GM19240 (cell line): Measurements from ENCODE around the gene MSLN.
A peak's percentile ranks its signal among the peaks of the same experiment; 100 is the strongest.
"Not testable (repeated sequence)": the region's sequence is repeated elsewhere in the genome, so short reads cannot be mapped to it uniquely, and the experiment has no call there.

Experiments used
- DNase-seq: peaks from one replicate; pipeline ENCODE4 v3.0.0; 2011; ENCODE audit warnings: low spot score; ENCODE audit not compliant: insufficient read length

MSLN gene

GRCh38 chr16:774086-775001 lies 13.8 kb downstream of the MSLN start:
- no peak for DNase-seq

- no peak for DNase-seq
Observed at GRCh38 chr16:775236-775796, 14.8 kb downstream of the MSLN start.

GRCh38 chr16:776298-776697 lies 15.8 kb downstream of the MSLN start:
- DNase-seq = not testable (repeated sequence)

DNA sequence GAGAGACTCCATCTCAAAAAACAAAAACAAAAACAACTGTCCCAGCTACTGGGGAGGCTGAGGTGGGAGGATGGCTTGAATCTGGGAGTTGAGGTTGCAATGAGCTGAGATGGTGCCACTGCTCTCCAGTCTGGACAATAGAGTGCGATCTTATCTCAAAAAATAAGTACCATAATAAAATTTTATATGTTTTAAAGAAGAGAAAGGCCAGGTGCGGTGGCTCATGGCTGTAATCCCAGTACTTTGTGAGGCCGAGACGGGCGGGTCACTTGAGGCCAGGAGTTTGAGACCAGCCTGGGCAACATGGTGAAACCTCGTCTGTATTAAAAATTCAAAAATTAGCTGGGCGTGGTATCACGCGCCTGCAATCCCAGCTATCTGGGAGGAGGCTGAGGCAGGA lies 16.3 kb downstream of the MSLN start:
- DNase-seq = no peak

GRCh38 chr16:777826-778225 lies 17.3 kb downstream of the MSLN start:
- DNase-seq = no peak

GRCh38 chr16:778447-778846 lies 17.9 kb downstream of the MSLN start:
- DNase-seq = no peak

- no peak for DNase-seq
Observed at GRCh38 chr16:778909-779527, 18.5 kb downstream of the MSLN start.

- DNase-seq = no peak
Observed at GRCh38 chr16:779561-779960, 19.0 kb downstream of the MSLN start.

DNA sequence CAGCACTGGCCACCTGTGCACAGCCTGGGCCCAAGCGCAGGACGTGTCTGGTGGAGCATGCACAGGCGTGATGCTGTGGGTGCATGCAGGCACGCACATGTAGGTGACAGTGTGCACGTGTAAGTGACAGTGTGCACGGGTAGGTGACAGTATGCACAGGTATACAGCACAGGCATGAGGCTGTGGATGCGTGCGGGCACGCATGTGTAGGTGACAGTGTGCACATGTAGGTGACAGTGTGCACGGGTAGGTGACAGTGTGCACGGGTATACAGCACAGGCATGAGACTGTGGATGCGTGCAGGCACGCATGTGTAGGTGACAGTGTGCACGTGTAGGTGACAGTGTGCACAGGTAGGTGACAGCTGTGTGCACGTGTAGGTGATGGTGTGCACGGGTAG lies 19.8 kb downstream of the MSLN start:
- no peak for DNase-seq

GRCh38 chr16:781346-782010 lies 20.9 kb downstream of the MSLN start:
- DNase-seq = no peak

GRCh38 chr16:782258-782657 lies 21.7 kb downstream of the MSLN start:
- DNase-seq = no peak

- DNase-seq = no peak
Observed at GRCh38 chr16:782766-783403, 22.4 kb downstream of the MSLN start.

DNA sequence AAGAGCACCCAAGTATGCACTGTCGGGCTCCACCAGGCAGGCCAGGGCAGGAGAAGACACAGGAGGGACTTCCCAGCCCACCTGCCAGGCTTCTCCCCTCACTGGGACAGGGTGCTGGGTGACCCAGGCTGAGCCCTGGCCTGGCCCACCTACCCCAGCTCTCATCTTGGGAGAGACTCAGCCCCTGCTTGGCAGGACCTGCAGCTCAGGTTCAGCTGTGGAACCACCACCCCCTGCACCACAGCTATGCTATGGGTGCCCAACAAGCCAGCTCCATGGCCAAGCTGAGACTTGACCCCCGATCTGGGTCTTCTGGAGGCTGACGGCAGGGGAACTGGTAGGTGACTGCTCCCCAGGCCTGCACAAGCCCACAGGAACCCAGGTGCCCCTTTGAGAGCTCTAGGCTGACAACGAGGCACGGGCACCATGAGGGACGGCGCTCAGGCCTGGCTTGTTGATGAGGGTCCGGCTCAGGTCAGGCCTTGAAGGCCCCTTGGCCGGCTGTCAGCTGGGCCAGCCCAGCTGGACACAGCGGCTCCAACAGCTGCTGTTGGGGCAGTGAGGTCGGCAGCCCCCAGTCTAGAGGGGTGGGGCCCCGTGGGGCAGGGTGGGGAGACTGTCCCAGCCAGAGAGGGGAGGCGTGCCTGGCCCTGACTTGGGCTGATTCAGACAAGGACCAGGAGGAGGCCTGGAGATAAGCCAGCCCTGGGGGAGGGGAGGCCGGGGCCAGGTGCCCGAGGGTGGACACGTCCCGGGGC lies 23.0 kb downstream of the MSLN start:
- DNase-seq = no peak

GRCh38 chr16:784431-784830 lies 23.9 kb downstream of the MSLN start:
- no peak for DNase-seq

DNA sequence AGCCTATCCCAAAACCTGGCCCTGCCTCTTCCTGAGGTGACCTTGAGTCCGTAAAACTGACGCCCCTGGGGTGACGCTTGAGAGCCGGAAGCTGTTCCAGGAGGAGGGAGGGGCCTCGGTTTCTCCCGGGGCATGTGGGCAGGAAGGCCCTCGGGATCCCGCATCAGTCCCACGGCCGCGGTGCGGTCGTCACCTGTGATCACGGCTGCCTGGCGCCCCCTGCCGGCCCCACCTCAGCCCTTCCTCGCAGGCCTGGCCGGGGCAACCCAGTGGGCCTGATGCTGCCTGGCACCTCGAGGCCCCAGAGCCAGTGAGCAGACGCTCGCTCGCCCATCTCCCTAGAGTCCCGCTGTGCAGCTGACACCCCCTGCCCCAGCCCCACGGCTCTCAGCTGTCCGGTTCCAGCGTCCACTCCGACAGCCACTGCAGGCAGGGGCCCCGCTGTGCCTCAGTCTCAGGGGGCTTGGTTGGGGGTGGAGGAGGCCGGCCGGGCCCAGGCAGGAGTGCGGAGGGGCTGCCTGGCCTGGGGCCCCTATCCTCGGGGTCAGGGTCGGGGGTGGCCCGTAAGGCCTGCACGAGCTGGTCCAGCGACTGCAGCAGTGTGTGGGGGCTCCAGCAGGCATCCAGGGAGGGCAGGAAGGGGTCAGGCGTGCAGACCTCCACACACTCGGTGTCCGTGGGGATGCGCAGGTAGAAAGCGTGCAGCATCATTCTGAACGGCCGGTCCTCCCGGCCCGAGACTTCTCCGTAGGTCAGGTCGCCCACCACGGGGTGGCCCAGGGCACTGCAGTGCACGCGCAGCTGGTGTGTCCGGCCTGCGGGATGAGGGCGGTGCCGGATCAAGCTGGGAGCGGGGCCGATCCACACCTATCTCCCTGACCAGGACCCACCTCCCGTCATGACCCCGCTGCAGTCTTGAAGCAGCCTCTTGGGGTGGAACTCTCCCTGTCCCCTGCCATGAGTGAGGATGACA lies 25.3 kb downstream of the MSLN start:
- peak; percentile 68 for DNase-seq

GRCh38 chr16:787321-787966 lies 26.9 kb downstream of the MSLN start:
- DNase-seq = no peak

- no peak for DNase-seq
Observed at GRCh38 chr16:787978-788398, 27.5 kb downstream of the MSLN start, which contains the start of gene RPUSD1. Gene RPUSD1 (minus strand): TSS chr16:788381. CDS start chr16:787737, 644 bp downstream.

DNA sequence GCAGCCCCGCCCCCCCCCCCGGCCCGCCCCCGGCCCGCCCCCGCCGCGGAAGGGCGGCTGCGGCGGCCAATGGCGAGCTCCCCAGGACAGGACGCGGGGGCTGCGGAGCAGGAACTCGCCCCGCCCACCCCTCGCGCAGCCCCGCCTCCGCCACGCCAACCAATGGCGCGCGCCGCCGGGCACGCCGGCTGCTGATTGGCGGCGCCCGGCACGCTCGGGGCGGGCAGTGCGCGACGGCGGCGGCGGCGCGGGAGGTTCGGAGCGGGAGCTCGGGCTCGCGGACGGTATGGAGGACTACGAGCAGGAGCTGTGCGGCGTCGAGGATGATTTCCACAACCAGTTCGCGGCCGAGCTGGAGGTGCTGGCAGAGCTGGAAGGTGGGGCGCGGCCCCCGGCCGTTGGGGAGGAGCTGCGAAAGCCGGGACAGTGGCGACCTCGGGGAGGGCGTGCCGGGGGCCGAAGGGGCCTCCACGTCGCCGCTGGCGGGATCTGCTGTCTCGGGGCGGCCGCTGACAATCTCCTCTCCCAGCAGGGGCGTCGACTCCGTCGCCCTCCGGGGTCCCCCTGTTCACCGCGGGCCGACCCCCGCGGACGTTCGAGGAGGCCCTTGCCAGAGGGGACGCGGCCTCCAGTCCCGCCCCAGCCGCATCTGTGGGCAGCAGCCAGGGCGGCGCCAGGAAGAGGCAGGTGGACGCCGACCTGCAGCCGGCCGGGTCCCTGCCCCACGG lies 28.0 kb downstream of the MSLN start, which contains the start of gene CHTF18:
Gene CHTF18 (plus strand): TSS at position 222 of the 728 bp plus-strand sequence. CDS start 65 bp downstream, at position 287.
- DNase-seq = peak; percentile 100
